PC-9 (cell line): ENCODE results near the gene NFIA.

Experiments
- CTCF ChIP-seq: fragments of 200-600 bp; sonication (generic); conservative IDR thresholded peaks from 2 replicates; pipeline ENCODE4 v1.6.1; 2017; ENCODE audit warnings: mixed run types, antibody characterized with exemption, mild to moderate bottlenecking, moderate library complexity
- EZH2 ChIP-seq: fragments of 200-600 bp; sonication (generic); IDR thresholded peaks from 2 replicates; pipeline ENCODE4 v1.8.0; 2017; ENCODE audit warnings: antibody characterized with exemption, low read depth

- no peak for TF ChIP-seq CTCF
- no peak for TF ChIP-seq EZH2
Observed at GRCh38 chr1:61273167-61273705, 190.9 kb downstream of the NFIA start.
